Panc1 (cell line): Measurements from ENCODE around the gene ZNF446.

ENCODE experiments used
- POLR2AphosphoS5 ChIP-seq: IDR thresholded peaks from 2 replicates; pipeline ENCODE4 v1.6.1; 2012; ENCODE audit warnings: mild to moderate bottlenecking, low read depth, low read length, moderate library complexity
- SIN3A ChIP-seq: IDR thresholded peaks from 2 replicates; pipeline ENCODE4 v1.6.1; 2012; ENCODE audit warnings: low read depth, mild to moderate bottlenecking, low read length, moderate library complexity, borderline replicate concordance; ENCODE audit not compliant: insufficient read depth
- TCF7L2 ChIP-seq: IDR thresholded peaks from 2 replicates; pipeline ENCODE4 v1.6.1; 2011; ENCODE audit warnings: mild to moderate bottlenecking, low read depth, low read length, inconsistent platforms
- TF ChIP-seq, protein P1 (sequence below): fragments of 450-650 bp; IDR thresholded peaks from 2 replicates; pipeline ENCODE4 v1.5.1; 2017; ENCODE audit warnings: mild to moderate bottlenecking
- TF ChIP-seq, protein P2 (sequence below), 2 experiments: IDR thresholded peaks; 2 replicates each; pipeline ENCODE4 v1.6.1; 2011 to 2012; ENCODE audit warnings: low read depth in 2 of 2, control low read depth in 1 of 2, low read length in 1 of 2, mild to moderate bottlenecking in 1 of 2, moderate library complexity in 1 of 2; ENCODE audit not compliant: insufficient read depth in 1 of 2

DNA sequence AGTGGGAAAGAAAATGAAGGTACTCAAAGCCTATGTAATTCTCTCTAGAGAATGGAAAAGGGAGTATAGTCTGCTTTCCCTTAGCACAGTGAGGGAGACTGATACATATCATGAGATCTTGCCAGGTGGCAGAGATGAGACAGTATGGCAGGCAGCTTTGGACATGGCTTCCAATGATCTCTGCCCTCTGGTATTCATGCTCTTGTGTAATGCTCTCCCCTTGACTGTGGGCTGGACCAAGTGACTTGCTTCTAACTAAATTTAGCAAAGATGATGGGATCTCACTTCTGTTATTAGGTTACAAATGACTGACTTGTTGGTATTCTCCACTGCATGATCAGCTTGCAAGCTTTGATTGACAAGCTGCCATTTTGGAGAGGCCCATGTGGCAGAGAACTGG is 46.4 kb upstream of the ZNF446 start:
- TF ChIP-seq, protein P1, sequence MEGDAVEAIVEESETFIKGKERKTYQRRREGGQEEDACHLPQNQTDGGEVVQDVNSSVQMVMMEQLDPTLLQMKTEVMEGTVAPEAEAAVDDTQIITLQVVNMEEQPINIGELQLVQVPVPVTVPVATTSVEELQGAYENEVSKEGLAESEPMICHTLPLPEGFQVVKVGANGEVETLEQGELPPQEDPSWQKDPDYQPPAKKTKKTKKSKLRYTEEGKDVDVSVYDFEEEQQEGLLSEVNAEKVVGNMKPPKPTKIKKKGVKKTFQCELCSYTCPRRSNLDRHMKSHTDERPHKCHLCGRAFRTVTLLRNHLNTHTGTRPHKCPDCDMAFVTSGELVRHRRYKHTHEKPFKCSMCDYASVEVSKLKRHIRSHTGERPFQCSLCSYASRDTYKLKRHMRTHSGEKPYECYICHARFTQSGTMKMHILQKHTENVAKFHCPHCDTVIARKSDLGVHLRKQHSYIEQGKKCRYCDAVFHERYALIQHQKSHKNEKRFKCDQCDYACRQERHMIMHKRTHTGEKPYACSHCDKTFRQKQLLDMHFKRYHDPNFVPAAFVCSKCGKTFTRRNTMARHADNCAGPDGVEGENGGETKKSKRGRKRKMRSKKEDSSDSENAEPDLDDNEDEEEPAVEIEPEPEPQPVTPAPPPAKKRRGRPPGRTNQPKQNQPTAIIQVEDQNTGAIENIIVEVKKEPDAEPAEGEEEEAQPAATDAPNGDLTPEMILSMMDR: no peak
- TF ChIP-seq POLR2AphosphoS5 (no peak), TCF7L2 (no peak), SIN3A (no peak)
- TF ChIP-seq, protein P2, sequence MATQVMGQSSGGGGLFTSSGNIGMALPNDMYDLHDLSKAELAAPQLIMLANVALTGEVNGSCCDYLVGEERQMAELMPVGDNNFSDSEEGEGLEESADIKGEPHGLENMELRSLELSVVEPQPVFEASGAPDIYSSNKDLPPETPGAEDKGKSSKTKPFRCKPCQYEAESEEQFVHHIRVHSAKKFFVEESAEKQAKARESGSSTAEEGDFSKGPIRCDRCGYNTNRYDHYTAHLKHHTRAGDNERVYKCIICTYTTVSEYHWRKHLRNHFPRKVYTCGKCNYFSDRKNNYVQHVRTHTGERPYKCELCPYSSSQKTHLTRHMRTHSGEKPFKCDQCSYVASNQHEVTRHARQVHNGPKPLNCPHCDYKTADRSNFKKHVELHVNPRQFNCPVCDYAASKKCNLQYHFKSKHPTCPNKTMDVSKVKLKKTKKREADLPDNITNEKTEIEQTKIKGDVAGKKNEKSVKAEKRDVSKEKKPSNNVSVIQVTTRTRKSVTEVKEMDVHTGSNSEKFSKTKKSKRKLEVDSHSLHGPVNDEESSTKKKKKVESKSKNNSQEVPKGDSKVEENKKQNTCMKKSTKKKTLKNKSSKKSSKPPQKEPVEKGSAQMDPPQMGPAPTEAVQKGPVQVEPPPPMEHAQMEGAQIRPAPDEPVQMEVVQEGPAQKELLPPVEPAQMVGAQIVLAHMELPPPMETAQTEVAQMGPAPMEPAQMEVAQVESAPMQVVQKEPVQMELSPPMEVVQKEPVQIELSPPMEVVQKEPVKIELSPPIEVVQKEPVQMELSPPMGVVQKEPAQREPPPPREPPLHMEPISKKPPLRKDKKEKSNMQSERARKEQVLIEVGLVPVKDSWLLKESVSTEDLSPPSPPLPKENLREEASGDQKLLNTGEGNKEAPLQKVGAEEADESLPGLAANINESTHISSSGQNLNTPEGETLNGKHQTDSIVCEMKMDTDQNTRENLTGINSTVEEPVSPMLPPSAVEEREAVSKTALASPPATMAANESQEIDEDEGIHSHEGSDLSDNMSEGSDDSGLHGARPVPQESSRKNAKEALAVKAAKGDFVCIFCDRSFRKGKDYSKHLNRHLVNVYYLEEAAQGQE (IDR thresholded peaks at IDR 0.05; ENCODE audit: insufficient read depth in 1 of 2, low read depth in 2 of 2, low read length in 1 of 2): no peak
